Motor neuron (in vitro differentiated cells): ENCODE measurements around the gene FAM98B. TPM values are rescaled to one million over a fixed set of nuclear protein-coding genes. Genes with fewer than 3 reads are reported as not detected.

Experiments
- ATAC-seq, 8 experiments: fragments of 200-7000 bp; cut with Tn5 transposase; replicated peaks in 6 of 8; 2 replicates each; pipeline ENCODE4 v1.8.0; 2021; ENCODE audit warnings: mild to moderate bottlenecking in 8 of 8, moderate library complexity in 8 of 8
- H3K27ac ChIP-seq, 2 donors: fragments of 250-450 bp; sonication (Bioruptor Pico); 2 replicates each; pipeline ENCODE4 v1.9.0; 2021; ENCODE audit warnings: antibody characterized with exemption in 2 of 2, mild to moderate bottlenecking in 2 of 2, moderate library complexity in 1 of 2
- H3K4me1 ChIP-seq, 2 donors: fragments of 250-450 bp; sonication (Bioruptor Pico); replicated peaks in 1 of 2; 2 replicates each; pipeline ENCODE4 v1.6.1; 2021; ENCODE audit warnings: antibody characterized with exemption in 2 of 2, mild to moderate bottlenecking in 2 of 2, moderate library complexity in 1 of 2
- H3K4me3 ChIP-seq, 5 donors: fragments of 250-450 bp; sonication (Bioruptor Pico); 2 replicates each; pipeline ENCODE4 v1.9.0; 2021; ENCODE audit warnings: antibody characterized with exemption in 5 of 5, mild to moderate bottlenecking in 5 of 5, moderate library complexity in 4 of 5
- WGBS, 10 experiments: fragments of 450-650 bp; shearing (Covaris generic); methylation state at CpG; one replicate each; pipeline ENCODE4 v1.0.0; 2022; 5-methylcytosine and 5-hydroxymethylcytosine counted together
- in situ Hi-C, 9 experiments: fragments of 400-800 bp; cut with MboI; loops; one replicate each; pipeline ENCODE4 v1.15.0; 2021; ENCODE audit warnings: low sequenced_read_pairs in 9 of 9, low pct_unique_long_range_greater_than_20kb in 2 of 9; ENCODE audit not compliant: unreplicated experiment in 9 of 9
- total RNA-seq, 8 experiments: library from RNA; unstranded; fragments of 300-600 nt; gene quantifications; 2 replicates each; pipeline versions ENCODE4 v1.2.3 to v1.2.4, GENCODE V29; 2022

FAM98B gene
- total RNA-seq, 8 experiments from 2014 or later = 8.4 to 32.4 (median 11.4) TPM

DNA sequence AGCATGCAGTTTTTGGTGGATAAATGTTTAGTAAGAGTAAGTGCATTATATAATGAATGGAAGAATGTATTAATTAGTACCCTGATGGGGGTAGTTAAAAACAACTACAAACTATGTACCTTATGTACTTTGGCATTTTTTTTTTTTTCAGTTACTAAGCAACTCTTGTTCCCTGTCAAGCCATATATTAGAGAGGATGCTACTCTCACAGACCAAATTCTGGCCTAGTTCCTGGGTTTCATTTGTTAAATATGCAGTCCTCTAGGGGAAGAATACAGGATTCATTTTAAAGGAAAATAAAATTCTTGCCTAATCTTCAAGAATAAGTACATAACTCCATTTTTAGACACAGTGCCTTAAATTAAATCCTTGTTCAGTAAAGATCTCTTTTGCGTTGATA lies 16.9 kb downstream of the FAM98B start:
- Histone ChIP-seq H3K4me3 (no peak overlapping the region), H3K27ac (no peak overlapping the region), H3K4me1 (no peaks in the 10 kb centered on the region)
- ATAC-seq = no peak
- in situ Hi-C loops = loop anchor here in 4 of 9 experiments (25.0 kb wide), 1 partner anchor 216 kb away; no protein-coding TSS in a partner anchor
- WGBS, 10 experiments = 80 to 100% (median 87%) methylated on average over 1 of the region's 1 CpG; no CpG with 5 or more reads in 2 of the 10 experiments

DNA sequence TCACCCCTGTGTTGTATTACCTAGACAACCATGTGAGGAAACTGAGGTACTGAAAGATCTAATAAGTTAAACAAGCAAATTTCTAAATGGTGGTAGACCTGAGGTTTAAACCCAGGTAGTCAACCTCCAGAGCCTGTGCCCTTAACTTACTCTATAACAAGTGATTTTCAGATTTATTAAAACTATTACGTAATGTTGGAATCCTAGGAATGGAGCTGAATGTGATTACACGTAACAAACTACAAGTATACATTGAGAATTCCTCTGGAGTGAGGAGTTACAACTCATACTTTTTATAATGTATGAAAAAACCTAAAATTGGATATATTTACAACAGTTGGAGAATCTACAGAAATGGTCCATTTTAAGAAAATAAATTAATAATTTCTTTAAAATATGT lies 18.0 kb downstream of the FAM98B start:
- in situ Hi-C loops = loop anchor here in 4 of 9 experiments (25.0 kb wide), 1 partner anchor 215 kb away; no protein-coding TSS in a partner anchor
- Histone ChIP-seq H3K4me3 (no peak overlapping the region), H3K4me1 (no peaks in the 10 kb centered on the region), H3K27ac (no peak overlapping the region)
- ATAC-seq = no peak
- 83 to 100% (median 93%) methylated on average over 1 to 2 of the region's 2 CpGs; no CpG with 5 or more reads in 2 of the 10 experiments for WGBS, 10 experiments

DNA sequence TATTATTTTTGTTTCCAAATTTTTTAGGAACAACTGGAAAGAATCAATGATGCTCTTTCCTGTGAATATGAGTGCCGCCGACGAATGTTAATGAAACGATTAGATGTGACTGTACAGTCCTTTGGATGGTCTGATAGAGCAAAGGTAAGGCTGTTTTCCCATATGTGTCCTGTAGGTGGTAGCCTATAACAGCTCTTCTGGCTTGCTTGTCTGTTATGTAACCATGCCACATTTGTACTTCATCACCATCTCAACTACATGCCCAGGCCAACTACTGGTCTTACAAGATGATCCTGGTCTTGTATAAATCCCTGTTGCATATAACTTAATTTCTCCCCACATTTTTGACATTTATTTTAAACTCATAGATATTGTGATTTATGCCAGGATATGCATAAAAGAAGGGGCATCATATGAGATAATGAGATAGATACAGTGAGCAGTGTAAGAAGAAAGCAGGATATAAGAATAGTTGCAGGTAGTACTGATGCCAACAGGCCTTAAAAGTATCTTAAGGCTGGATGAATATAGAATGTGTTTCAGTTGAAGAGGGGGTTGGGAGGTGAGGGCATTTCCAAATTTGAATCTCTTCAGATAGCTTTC lies 20.3 kb downstream of the FAM98B start:
- Histone ChIP-seq H3K4me1 (no peaks in the 10 kb centered on the region), H3K27ac (no peak overlapping the region), H3K4me3 (no peak overlapping the region)
- peak in 7 of 8 experiments; percentile 47 to 99 (median 93) for ATAC-seq
- WGBS, 10 experiments = 44 to 92% (median 79%) methylated on average over 1 to 4 of the region's 4 CpGs; no CpG with 5 or more reads in 1 of the 10 experiments
- in situ Hi-C loops = loop anchor here in 4 of 9 experiments (25.0 kb wide), 1 partner anchor 213 kb away; no protein-coding TSS in a partner anchor

DNA sequence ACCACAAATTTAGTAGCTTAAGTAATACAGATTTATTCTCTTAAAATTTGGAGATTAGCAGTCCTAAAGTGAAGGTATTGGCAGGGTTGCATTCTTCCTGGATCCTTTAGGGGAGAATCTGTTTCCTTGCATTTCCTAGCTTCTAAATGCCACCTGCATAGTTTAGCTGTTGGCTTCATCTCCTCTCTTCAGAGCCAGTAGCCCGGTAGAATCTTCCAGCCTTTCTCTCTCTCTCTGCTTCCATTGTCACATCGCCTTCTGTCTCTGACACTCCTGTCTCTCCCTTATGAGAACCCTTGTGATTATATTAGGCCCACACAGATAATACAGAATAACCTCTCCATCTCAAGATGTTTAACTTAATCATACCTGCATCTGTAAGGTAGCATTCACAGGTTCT lies 21.4 kb downstream of the FAM98B start:
- ATAC-seq = no peak
- in situ Hi-C loops = loop anchor here in 1 of 9 experiments (25.0 kb wide), 1 partner anchor 212 kb away; no protein-coding TSS in a partner anchor
- Histone ChIP-seq H3K27ac (no peak overlapping the region), H3K4me3 (no peak overlapping the region), H3K4me1 (no peaks in the 10 kb centered on the region)
- 60 to 100% (median 100%) methylated on average over 1 to 2 of the region's 2 CpGs; no CpG with 5 or more reads in 2 of the 10 experiments for WGBS, 10 experiments

- Histone ChIP-seq H3K4me3 (no peak overlapping the region), H3K27ac (no peak overlapping the region), H3K4me1 (no peaks in the 10 kb centered on the region)
- in situ Hi-C loops = loop anchor here in 1 of 9 experiments (25.0 kb wide), 1 partner anchor 211 kb away; no protein-coding TSS in a partner anchor
- ATAC-seq = no peak
- WGBS, 10 experiments = 88 to 100% (median 100%) methylated on average over 1 of the region's 1 CpG; no CpG with 5 or more reads in 1 of the 10 experiments
Observed at GRCh38 chr15:38476120-38476519, 22.2 kb downstream of the FAM98B start.

DNA sequence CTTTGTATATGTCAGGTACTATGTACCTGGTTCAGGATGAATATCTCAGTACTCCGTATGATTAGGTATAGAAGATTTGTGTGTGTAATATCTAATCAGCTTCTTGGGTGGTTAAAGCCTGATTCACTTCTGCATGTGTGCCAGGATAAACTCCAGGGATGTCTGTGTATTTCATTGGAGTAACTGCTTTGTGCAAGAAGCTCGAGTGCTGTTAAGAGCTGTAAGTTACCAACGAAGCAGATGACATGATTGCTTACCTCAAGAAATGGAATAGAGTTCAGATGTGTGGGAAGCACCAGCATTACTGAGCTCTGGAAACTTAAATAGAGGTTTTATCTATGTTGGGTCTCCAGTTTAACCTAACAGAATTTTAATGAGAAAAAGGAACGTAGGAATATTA lies 23.7 kb downstream of the FAM98B start:
- ATAC-seq = no peak
- no peak overlapping the region for H3K4me3 ChIP-seq
- 57 to 100% (median 84%) methylated on average over 1 to 4 of the region's 4 CpGs; no CpG with 5 or more reads in 1 of the 10 experiments for WGBS, 10 experiments

DNA sequence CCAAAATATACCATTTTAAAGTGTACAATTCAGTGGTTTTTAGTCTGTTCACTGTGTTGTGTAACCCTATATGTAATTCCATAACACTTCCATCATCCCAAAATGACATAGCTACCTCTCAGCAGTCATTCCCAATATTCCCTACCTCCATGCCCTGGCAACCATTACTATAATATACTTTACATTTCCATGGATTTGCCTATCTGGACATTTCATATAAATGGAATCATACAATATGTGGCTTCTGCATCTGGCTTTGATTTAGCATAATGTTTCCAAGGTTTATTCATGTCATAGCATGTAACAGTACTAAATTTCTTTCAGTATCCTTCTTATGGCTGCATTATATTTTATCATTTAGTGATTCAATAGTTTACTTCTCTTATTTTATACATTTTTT lies 25.3 kb downstream of the FAM98B start:
- Histone ChIP-seq H3K4me3 (no peak overlapping the region), H3K27ac (no peak overlapping the region), H3K4me1 (no peaks in the 10 kb centered on the region)
- no peak for ATAC-seq
- in situ Hi-C loops = loop anchor here in 1 of 9 experiments (25.0 kb wide), 1 partner anchor 208 kb away; no protein-coding TSS in a partner anchor

More for the DNA sequence above, 23.7 kb downstream of the FAM98B start:
- Histone ChIP-seq H3K4me1 (no peaks in the 10 kb centered on the region), H3K27ac (no peak overlapping the region)
- in situ Hi-C loops = loop anchor here in 1 of 9 experiments (25.0 kb wide), 1 partner anchor 210 kb away; no protein-coding TSS in a partner anchor

DNA sequence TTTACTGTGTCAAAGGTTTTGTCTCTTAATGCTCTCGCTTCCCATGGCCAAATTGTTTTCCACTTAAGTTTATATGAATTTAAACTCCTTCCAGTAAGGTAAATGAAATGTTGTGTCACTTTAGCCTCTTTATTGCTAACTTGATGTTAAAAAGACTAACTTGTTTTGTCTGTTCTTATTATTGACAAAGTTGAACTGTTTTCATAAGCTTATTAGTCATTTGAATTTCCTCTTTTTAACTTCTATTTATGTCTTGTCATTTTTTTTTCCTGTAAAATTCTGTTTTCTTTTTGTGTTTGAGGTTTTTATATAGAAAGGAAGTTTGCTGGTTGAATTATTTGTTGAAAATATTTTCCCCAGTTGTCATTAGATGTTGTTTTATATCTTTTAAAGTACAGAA lies 25.8 kb downstream of the FAM98B start:
- no peak for ATAC-seq
- H3K27ac ChIP-seq = no peak overlapping the region
- in situ Hi-C loops = loop anchor here in 1 of 9 experiments (25.0 kb wide), 1 partner anchor 208 kb away; no protein-coding TSS in a partner anchor
- no peak overlapping the region for H3K4me3 ChIP-seq
- 92 to 100% (median 100%) methylated on average over 1 of the region's 1 CpG; no CpG with 5 or more reads in 1 of the 10 experiments for WGBS, 10 experiments
- H3K4me1 ChIP-seq = no peaks in the 10 kb centered on the region

DNA sequence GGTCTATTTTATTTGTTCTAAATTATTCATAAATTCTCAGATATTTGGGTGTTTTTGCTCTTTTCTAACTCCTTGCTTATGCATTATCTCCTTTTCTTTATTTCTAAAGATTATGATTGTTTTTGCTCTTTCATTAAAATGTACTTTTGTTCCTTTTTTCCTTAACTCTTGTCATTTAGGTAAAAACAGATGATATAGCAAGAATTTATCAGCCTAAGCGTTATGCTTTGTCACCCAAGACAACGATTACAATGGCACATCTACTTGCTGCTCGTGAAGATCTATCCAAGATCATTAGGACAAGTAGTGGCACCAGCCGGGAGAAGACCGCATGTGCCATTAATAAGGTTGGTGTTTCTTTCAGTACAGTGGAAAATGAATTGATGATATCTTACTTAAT lies 27.2 kb downstream of the FAM98B start:
- 82 to 100% (median 98%) methylated on average over 2 to 5 of the region's 5 CpGs for WGBS, 10 experiments
- Histone ChIP-seq H3K27ac (no peak overlapping the region), H3K4me1 (no peaks in the 10 kb centered on the region), H3K4me3 (no peak overlapping the region)
- in situ Hi-C loops = loop anchor here in 1 of 9 experiments (25.0 kb wide), 1 partner anchor 206 kb away; no protein-coding TSS in a partner anchor
- no peak for ATAC-seq

DNA sequence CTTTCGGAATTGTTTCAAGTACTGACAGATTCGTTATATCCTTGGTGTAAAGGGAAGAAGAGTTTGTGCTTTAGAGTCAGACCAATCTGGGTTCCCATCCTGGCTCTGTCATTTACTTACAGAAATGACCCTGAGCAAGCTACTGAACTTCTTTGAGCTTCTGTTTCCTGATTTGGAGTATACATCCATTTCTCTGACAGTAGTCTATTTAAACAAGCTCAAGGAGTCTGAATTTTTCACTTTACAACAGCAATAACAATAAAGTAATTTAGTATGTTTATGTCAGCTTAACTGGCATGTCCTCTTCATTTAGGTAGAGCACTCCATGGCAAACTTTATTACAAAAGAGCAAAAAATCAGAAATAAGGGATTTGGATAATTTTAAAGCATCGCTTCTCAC lies 27.8 kb downstream of the FAM98B start:
- ATAC-seq = no peak
- in situ Hi-C loops = loop anchor here in 1 of 9 experiments (25.0 kb wide), 1 partner anchor 206 kb away; no protein-coding TSS in a partner anchor
- 94 to 100% (median 100%) methylated on average over 2 to 3 of the region's 3 CpGs; no CpG with 5 or more reads in 2 of the 10 experiments for WGBS, 10 experiments
- H3K27ac ChIP-seq = no peak overlapping the region
- no peak overlapping the region for H3K4me3 ChIP-seq
- no peaks in the 10 kb centered on the region for H3K4me1 ChIP-seq

DNA sequence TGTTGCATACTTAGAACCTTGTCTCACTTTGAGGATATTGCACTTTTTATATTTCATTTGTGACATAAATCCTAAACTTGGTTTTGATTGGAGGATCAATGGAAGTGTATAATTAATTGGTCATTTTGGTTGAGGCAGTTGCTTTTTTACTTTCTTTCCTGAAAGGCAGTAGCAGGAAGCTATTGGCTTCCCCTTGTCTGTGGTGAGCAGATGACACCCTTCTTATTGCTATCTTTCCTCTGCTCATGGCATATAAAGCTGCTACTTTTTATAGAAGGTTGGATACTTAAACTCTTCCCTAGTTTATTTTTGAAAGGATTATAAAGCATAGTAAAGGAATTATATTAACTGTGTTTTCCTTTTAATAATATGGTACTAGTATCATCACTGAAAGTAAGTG lies 28.6 kb downstream of the FAM98B start:
- ATAC-seq = no peak
- Histone ChIP-seq H3K4me1 (no peaks in the 10 kb centered on the region), H3K4me3 (no peak overlapping the region), H3K27ac (no peak overlapping the region)
- in situ Hi-C loops = loop anchor here in 1 of 9 experiments (25.0 kb wide), 1 partner anchor 205 kb away; no protein-coding TSS in a partner anchor

- ATAC-seq = no peak
- no peak overlapping the region for H3K4me3 ChIP-seq
- WGBS, 10 experiments = 53 to 100% (median 86%) methylated on average over 1 to 2 of the region's 2 CpGs; no CpG with 5 or more reads in 1 of the 10 experiments
- in situ Hi-C loops = loop anchor here in 1 of 9 experiments (25.0 kb wide), 1 partner anchor 200 kb away; no protein-coding TSS in a partner anchor
- H3K27ac ChIP-seq = no peak overlapping the region
- H3K4me1 ChIP-seq = no peaks in the 10 kb centered on the region
Observed at GRCh38 chr15:38486936-38487335, 33.0 kb downstream of the FAM98B start.

DNA sequence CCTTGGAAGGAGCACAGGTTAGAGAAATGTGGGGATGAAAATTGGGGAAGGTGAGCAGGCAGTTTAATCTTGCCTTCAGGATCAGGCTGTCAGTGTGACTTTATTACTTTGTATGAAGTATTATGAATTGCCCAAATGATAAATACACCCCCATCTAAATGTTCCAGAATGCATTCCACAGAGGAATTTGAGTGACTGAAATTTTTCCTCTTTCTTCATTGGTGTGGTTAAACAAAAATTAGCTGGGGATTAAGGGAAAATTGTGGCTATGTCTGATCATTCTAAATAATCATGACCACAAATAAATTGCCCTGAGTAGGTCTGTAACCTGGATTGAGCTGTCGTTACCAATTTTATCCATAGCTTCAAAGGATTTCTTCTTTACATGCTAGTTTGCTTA lies 33.5 kb downstream of the FAM98B start:
- in situ Hi-C loops = loop anchor here in 1 of 9 experiments (25.0 kb wide), 1 partner anchor 200 kb away; no protein-coding TSS in a partner anchor
- no peaks in the 10 kb centered on the region for H3K4me1 ChIP-seq
- 86 to 100% (median 89%) methylated on average over 1 of the region's 1 CpG; no CpG with 5 or more reads in 5 of the 10 experiments for WGBS, 10 experiments
- H3K4me3 ChIP-seq = no peak overlapping the region
- ATAC-seq = no peak
- no peak overlapping the region for H3K27ac ChIP-seq
